Fibroblast of skin of scalp (primary cell): Measurements from ENCODE around the gene MPRIP.
A peak's percentile ranks its signal among the peaks of the same experiment; 100 is the strongest.
"Not testable (repeated sequence)": the region's sequence is repeated elsewhere in the genome, so short reads cannot be mapped to it uniquely, and the experiment has no call there.

ENCODE experiments used
- DNase-seq: peaks from one replicate; pipeline ENCODE4 v3.0.0-alpha.2; 2013

MPRIP gene

GRCh38 chr17:17172001-17172939 lies 130.0 kb downstream of the MPRIP start:
- no peak for DNase-seq

- no peak for DNase-seq
Observed at GRCh38 chr17:17172990-17173389, 130.7 kb downstream of the MPRIP start.

GRCh38 chr17:17173921-17174320 lies 131.7 kb downstream of the MPRIP start:
- DNase-seq: no peak

GRCh38 chr17:17175340-17175739 lies 133.1 kb downstream of the MPRIP start:
- DNase-seq: no peak

GRCh38 chr17:17175917-17176316 lies 133.7 kb downstream of the MPRIP start:
- DNase-seq: no peak

- DNase-seq: no peak
Observed at GRCh38 chr17:17176341-17176740, 134.1 kb downstream of the MPRIP start.

- DNase-seq: no peak
Observed at GRCh38 chr17:17177176-17177575, 134.9 kb downstream of the MPRIP start.

- DNase-seq: no peak
Observed at GRCh38 chr17:17179371-17179827, 137.1 kb downstream of the MPRIP start.

GRCh38 chr17:17180141-17180603 lies 137.9 kb downstream of the MPRIP start:
- no peak for DNase-seq

- no peak for DNase-seq
Observed at GRCh38 chr17:17180741-17181525, 138.7 kb downstream of the MPRIP start.

GRCh38 chr17:17181666-17182597 lies 139.7 kb downstream of the MPRIP start:
- DNase-seq: no peak

GRCh38 chr17:17182598-17183136 lies 140.4 kb downstream of the MPRIP start:
- DNase-seq: no peak

GRCh38 chr17:17183744-17184143 lies 141.5 kb downstream of the MPRIP start:
- DNase-seq: no peak

GRCh38 chr17:17184985-17185757 lies 142.9 kb downstream of the MPRIP start:
- DNase-seq: not testable (repeated sequence)

GRCh38 chr17:17186051-17186450 lies 143.8 kb downstream of the MPRIP start:
- DNase-seq: peak; percentile 12

- peak; percentile 44 for DNase-seq
Observed at GRCh38 chr17:17186551-17187505, 144.6 kb downstream of the MPRIP start.

GRCh38 chr17:17188586-17188985 lies 146.3 kb downstream of the MPRIP start:
- no peak for DNase-seq

- no peak for DNase-seq
Observed at GRCh38 chr17:17189559-17189958, 147.3 kb downstream of the MPRIP start.

- DNase-seq: no peak
Observed at GRCh38 chr17:17190188-17190587, 147.9 kb downstream of the MPRIP start.

GRCh38 chr17:17191346-17191792 lies 149.1 kb downstream of the MPRIP start:
- DNase-seq: peak; percentile 79
